BE2C (cell line): ENCODE results near the gene ST6GALNAC4.

Source experiments
- DNase-seq: peaks from one replicate; pipeline ENCODE4 v3.0.0-alpha.2; 2020
- H3K27me3 ChIP-seq: fragments of 250-450 bp; sonication (Bioruptor Pico); 2 replicates; pipeline ENCODE4 v1.5.1; 2020; ENCODE audit warnings: mild to moderate bottlenecking
- H3K36me3 ChIP-seq: fragments of 250-450 bp; sonication (Bioruptor Pico); 2 replicates; pipeline ENCODE4 v1.5.1; 2020; ENCODE audit warnings: mild to moderate bottlenecking
- H3K4me1 ChIP-seq: fragments of 250-450 bp; sonication (Bioruptor Pico); 2 replicates; pipeline ENCODE4 v1.5.1; 2020
- H3K4me3 ChIP-seq: 2 replicates; pipeline ENCODE4 v1.5.1; 2011; ENCODE audit warnings: low read depth, low read length
- H3K9me3 ChIP-seq: fragments of 250-450 bp; sonication (Bioruptor Pico); 2 replicates; pipeline ENCODE4 v1.5.1; 2020
- CTCF ChIP-seq: IDR thresholded peaks from 2 replicates; pipeline ENCODE4 v1.5.1; 2012; ENCODE audit warnings: mild to moderate bottlenecking, low read depth, low read length

The ST6GALNAC4 gene

GRCh38 chr9:127944586-127945218 lies 27.9 kb upstream of the ST6GALNAC4 start:
- no peak for TF ChIP-seq CTCF
- peaks cover 12% of the 10 kb centered on the region for H3K4me1 ChIP-seq
- no peak for DNase-seq
- peaks cover 22% of the 10 kb centered on the region for H3K36me3 ChIP-seq
- no peak overlapping the region for H3K4me3 ChIP-seq
- H3K27me3 ChIP-seq = no peaks in the 10 kb centered on the region
- H3K9me3 ChIP-seq = no peaks in the 10 kb centered on the region

- H3K36me3 ChIP-seq = peaks cover 22% of the 10 kb centered on the region
- H3K9me3 ChIP-seq = no peaks in the 10 kb centered on the region
- H3K4me3 ChIP-seq = no peak overlapping the region
- peaks cover 11% of the 10 kb centered on the region for H3K4me1 ChIP-seq
- peak; percentile 94 for TF ChIP-seq CTCF
- DNase-seq = peak; percentile 96
- no peaks in the 10 kb centered on the region for H3K27me3 ChIP-seq
Measured at GRCh38 chr9:127943731-127944144, 26.9 kb upstream of the ST6GALNAC4 start.

DNA sequence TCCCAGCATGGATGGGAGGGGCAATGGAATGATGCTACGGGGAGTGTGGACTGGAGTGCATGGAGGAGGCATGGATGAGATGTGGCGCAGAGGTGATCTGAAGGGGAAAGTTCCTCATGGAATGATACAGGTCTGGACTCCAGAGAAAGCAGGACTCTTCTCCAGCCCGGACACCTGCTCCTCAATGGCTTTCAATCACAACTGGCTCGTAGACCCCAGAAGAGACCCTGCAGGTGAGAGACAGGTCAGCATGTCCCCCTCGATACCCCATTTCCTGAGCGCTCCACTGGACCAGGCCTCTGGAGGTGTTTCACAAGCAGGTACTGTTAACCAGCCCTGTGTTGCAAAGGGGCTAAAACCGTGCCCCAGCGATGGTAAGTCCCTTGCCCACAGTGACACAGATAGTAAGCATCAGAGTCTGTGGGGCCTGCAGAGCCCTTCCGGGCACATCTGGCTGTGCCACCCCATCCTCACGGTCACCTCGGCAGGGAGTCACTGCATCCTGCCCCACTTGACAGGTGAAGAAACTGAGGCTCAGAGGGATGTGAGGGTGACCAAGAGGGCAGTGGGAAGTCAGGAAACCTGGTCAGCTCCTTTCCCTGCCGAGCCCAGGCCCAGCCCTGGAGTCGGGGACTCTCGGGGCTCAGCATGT lies 26.3 kb upstream of the ST6GALNAC4 start:
- peaks cover 22% of the 10 kb centered on the region for H3K36me3 ChIP-seq
- no peaks in the 10 kb centered on the region for H3K9me3 ChIP-seq
- H3K27me3 ChIP-seq = no peaks in the 10 kb centered on the region
- no peak for TF ChIP-seq CTCF
- DNase-seq = no peak
- H3K4me1 ChIP-seq = peaks cover 11% of the 10 kb centered on the region
- no peak overlapping the region for H3K4me3 ChIP-seq

DNA sequence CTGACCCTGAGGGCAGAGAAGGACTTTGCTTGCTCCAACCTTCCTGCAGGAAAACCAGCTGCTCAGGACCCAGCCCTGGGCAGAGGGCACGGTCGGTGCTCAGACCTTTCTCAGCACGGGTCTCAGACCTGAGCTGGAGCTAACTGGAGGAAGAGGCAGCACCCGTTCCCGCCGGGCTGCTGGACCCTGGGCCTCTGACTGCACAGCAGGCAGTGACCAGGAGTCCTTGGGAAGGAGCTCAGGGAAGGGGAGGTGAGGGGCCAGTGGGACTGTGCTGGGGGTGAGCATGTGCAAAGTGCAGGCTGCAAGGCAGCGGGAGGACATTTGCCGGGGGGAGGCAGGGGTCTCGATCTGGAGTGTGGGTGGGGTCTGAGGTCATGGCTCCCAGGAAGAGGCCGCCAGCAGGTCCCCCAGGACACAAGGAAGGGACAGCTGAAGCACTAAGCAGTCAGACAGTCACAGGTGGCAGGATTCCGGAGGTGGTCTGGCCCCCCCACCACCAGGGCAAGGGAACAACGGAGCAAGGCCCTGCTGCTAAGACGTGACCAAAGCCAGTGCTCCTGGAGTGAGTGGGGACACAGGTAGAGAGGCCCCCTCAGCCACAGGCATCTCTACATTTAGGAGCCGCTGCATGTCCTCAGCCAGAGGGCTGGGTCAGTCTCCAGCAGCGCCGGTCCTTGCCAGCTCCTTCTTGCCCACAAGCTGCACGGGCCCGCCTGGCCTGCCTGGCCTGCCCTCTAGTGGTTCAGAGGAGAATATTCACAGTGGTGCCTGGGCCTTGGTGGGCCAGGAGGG lies 25.6 kb upstream of the ST6GALNAC4 start:
- Histone ChIP-seq H3K9me3 (no peaks in the 10 kb centered on the region), H3K4me3 (no peak overlapping the region), H3K27me3 (no peaks in the 10 kb centered on the region), H3K36me3 (peaks cover 22% of the 10 kb centered on the region), H3K4me1 (peaks cover 11% of the 10 kb centered on the region)
- peak; percentile 80 for DNase-seq
- TF ChIP-seq CTCF = peak; percentile 88

GRCh38 chr9:127941961-127942215 lies 25.0 kb upstream of the ST6GALNAC4 start:
- Histone ChIP-seq H3K36me3 (peaks cover 22% of the 10 kb centered on the region), H3K4me3 (no peak overlapping the region)
- TF ChIP-seq CTCF = no peak

More at GRCh38 chr9:127941961-127942215, 25.0 kb upstream of the ST6GALNAC4 start:
- H3K27me3 ChIP-seq = no peaks in the 10 kb centered on the region
- H3K9me3 ChIP-seq = no peaks in the 10 kb centered on the region
- no peak for DNase-seq
- H3K4me1 ChIP-seq = peaks cover 11% of the 10 kb centered on the region
